NCI-H345 (cell line): ENCODE measurements around the gene ABCC11.
"Not testable (repeated sequence)": the region's sequence is repeated elsewhere in the genome, so short reads cannot be mapped to it uniquely, and the experiment has no call there.

ENCODE experiments used
- DNase-seq: peaks from one replicate; lab custom pipeline; 2025; lab: John Stamatoyannopoulos, UW

ABCC11 gene

DNA sequence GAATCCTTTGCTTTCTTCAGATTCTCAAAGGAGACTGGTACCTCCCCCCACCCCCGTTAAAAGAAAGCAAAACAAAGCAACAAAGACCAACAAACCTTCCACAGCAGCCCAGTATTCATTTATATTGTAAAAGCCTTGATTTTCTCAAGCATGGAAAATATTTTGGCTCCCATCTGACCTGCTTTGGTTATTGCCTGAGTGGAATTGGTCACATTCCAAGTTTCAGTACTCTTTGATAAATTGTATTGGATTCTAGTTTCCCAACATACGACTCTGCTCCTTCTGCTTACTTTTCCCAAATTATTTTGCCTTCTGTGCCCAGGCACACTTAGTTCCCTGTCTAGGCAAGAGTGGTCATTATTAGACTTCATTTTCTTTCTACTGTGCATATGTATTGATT, 1.3 kb downstream of the ABCC11 start:
- no peak for DNase-seq

DNA sequence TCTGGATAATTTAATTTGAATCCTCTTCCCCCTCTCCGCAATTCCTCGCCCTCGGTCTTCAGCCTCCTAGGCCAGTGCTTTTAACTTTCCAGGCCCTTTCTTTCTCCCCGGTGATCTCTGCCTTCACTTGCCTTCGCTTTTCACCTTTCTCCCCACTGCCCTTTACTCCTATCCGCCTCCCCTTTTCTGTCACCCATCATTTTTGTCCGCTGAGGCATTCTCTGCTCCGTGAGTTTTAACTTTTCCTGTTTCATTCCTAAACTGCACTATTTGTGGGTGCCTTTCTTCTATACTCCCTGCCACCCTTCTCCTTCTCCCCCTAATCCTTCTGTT, 2.5 kb downstream of the ABCC11 start:
- no peak for DNase-seq

DNA sequence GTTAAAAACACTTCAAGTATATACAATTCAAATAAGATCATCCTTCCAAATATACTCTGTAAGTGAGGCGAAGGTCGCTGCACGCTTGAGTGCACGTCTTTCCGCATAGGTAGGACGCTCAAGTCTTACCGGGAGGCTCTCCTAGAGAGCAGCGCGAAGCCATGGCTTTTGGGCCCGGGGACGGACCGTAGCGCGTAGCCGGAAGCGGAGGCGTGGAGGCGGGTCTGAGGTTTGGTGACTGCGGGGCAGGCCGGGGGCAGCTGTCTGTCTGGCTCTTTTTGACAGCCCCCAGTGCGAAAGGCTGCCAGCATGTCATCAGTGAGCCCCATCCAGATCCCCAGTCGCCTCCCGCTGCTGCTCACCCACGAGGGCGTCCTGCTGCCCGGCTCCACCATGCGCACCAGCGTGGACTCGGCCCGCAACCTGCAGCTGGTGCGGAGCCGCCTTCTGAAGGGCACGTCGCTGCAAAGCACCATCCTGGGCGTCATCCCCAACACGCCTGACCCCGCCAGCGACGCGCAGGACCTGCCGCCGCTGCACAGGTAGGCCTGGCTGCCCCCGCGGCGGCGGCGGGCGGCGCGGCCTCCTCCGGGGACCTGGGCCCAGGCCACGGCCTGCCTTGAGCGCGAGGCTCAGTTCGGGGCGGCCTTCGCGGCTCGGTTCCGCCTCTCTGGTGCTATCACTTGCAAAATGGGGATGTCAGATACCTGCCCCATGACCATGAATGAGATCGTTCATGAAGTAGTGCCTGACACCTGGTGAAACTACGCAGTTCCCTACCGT, 3.1 kb downstream of the ABCC11 start, which contains the start of gene LONP2:
LONP2 (plus strand) TSS at position 221 of the 783 bp plus-strand sequence; CDS start at position 310, 89 bp downstream.
- DNase-seq, result peak; percentile 81

DNA sequence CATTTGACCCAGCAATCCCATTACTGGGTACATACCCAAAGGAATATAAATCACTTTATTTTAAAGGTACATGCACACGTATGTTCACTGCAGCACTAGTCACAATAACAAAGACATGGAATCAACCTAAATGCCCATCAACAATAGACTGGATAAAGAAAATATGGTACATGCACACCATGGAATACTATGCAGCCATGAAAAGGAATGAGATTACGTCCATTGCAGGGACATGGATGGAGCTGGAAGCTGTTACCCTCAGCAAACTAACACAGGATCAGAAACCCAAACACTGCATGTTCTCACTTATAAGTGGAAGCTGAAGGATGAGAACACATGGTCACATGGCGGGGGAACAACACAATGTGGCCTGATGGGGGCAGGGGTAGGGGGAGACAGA, 7.2 kb downstream of the ABCC11 start:
- DNase-seq, result not testable (repeated sequence)

GRCh38 chr16:48236286-48236685, 11.1 kb downstream of the ABCC11 start:
- no peak for DNase-seq

- DNase-seq, result no peak
Observed at GRCh38 chr16:48235556-48236136, 11.7 kb downstream of the ABCC11 start.

- DNase-seq, result no peak
Observed at GRCh38 chr16:48235058-48235555, 12.2 kb downstream of the ABCC11 start.

DNA sequence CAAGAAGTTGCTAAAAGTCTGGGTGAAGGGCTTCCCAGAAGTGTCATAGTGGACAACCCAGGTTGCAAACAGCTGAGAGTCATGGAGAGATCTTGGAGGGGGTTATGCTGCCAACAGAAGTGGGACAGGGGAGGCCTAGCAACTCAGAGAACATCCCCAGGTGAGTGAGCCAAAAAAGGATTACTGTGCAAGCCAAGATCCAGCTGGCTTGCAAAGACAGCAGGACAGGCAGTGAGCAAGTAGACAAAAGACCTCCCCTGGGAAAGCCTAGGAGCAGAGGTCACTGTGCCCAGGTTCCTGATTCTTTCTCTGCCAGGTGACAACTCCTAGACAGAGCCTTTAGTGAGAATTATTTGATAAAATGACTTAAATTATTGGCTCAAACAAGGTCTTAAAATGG, 12.7 kb downstream of the ABCC11 start:
- DNase-seq, result no peak

- DNase-seq, result no peak
Observed at GRCh38 chr16:48232493-48233040, 14.8 kb downstream of the ABCC11 start.

- DNase-seq, result no peak
Observed at GRCh38 chr16:48231727-48232492, 15.4 kb downstream of the ABCC11 start.

- DNase-seq, result no peak
Observed at GRCh38 chr16:48225456-48225855, 21.9 kb downstream of the ABCC11 start.

GRCh38 chr16:48223490-48223889, 23.8 kb downstream of the ABCC11 start:
- DNase-seq, result no peak

DNA sequence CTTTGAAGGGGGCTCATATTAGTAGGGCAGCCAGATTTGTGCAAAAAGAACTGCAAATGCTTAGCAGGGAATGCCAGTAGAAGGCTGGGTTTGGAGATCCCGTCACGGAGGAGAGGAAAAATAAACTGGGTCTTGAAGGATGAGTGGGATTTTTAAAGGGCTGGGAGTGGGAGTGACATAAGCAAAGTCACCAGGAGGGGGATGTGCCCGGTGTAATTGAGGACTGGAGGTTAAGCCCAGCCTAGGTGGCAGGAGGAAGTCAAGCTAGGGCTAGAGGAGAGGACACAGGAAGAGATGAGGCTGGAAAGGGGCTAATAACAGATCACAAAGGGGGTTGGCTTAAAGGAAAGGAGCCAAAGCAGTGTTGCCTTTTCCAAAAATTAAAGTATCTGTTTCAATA, 26.4 kb downstream of the ABCC11 start:
- no peak for DNase-seq

DNA sequence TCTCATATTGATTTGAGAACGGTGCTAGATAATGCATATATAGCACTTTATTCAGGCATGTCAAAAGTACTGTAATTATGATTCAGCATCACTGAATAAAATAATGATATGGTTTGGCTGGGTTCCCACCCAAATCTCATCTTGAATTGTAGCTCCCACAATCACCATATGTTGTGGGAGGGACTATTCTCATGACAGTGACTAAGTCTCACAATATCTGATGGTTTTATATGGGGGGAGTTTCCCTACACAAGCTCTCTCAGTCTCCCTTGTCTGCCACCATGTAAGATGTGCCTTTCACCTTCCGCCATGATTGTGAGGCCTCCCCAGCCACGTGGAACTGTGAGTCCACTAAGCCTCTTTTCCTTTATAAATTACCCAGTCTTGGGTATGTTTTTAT, 28.9 kb downstream of the ABCC11 start:
- no peak for DNase-seq

DNA sequence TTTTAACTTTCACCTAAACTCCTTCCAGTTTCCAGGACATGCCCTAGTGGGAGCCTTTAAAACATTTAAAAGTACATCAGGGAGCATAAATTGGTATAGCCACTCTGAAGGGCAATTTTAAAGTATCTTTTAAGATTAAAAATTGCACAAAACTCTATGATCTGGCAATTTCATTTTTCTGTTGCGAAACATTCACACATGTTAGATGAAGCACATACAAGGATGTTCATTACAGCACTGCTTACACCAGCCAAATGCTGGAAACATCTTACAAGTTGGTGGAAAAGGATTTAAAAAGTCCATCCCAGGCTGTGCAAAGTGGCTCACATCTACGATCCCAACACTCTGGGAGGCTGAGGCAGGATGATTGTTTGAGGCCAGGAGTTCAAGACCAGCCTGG, 29.6 kb downstream of the ABCC11 start:
- DNase-seq, result no peak

DNA sequence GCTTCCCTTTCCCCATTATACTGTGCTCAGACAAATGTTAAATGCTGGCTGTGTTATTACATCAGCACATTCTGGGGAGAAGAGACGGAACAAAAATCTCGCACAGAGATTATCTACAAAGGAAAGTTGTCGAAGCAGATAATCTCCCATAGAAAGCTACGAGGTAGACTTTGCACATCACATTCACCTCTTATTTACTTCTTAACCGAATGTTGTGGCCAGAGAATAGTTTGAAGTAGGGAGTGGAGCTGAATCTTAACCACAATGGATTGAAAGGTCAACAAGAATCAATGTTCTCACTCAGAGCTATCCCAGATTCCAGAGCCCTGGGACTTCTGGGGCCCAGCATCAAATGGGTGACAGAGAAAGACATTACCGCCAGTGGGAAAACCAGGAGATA, 31.6 kb downstream of the ABCC11 start:
- no peak for DNase-seq

DNA sequence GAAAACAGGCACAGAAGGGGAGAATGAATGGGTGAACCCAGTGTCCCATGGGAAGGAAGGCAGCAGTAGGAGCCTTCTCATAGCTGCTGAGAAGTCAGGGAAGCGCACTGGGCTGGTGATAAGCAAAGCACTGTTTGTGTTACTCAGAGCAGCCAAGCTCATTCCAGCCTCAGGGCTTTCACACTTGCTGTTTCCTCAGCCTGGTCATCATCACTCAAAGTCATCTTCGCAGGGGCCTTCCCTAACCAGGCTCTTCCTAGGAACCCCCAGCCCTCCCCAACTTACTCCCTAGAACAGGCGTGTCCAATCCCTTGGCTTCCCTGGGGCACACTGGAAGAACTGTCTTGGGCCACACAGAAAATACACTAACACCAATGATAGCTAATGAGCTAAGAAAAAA, 35.3 kb downstream of the ABCC11 start:
- DNase-seq, result no peak

DNA sequence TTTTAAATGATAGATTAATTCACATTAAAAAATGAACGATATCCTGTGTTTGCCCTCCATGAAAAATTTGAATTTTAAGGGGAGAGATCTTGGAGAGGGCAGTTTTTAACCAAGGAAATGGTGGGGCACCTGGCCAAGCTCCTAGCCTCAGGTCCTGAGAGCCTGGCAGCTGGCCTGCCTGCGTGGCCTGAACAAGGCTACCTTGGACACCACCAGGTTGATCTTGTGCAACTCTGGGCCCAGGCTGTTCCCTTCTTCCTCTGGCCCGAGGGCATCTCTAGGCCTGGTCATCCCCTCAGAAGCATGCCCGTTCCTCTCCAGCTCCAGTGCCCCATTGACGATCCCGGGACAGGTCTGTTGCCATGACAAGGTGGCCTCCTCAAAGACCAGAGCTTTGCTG, 36.6 kb downstream of the ABCC11 start:
- no peak for DNase-seq

DNA sequence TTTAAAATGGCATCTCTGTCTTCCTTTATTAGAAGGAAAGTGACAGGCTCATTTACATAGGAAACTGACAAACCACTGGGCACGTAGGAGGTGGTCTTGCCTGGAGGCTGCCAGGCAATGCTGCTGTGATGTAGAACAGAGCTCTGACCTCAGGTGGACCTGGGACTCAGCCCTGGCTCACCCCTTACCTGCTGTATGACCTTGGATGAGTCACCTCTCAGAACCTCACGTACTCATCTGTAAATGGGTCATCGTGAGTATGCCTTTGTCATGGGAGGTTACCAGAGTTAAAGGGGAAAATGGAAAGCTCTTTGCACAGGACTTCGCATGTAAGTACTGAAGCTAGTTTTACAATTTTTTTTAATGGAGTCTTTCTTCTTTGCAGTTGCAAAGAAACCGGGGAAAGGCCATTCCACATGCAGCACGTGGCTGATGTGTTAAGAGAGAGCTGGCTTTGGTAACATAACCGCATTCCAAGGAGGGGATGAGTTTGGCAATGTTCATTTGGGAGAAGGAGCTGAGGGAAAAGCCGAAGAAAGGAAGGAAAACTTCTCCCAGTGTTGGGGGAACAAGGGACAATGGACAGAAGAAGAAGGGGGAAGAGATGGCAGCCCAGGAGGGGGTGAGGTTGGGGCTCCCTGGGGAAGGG, 40.6 kb downstream of the ABCC11 start:
- no peak for DNase-seq

DNA sequence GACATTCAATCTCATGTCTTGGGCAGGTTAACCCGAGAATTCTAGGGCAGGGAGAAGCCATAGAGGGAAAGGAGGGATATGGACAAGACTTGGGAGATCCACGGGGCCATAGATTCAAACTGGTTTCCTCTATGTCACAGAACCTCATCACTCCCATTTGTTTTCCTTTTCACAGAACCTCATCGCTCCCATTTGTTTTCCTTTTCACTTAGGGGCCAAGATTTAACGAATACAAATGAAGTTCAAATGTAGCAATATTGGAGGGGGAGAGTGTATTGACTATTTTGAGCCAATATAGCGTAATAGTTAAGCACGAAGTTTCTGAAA, 42.6 kb downstream of the ABCC11 start:
- DNase-seq, result no peak

DNA sequence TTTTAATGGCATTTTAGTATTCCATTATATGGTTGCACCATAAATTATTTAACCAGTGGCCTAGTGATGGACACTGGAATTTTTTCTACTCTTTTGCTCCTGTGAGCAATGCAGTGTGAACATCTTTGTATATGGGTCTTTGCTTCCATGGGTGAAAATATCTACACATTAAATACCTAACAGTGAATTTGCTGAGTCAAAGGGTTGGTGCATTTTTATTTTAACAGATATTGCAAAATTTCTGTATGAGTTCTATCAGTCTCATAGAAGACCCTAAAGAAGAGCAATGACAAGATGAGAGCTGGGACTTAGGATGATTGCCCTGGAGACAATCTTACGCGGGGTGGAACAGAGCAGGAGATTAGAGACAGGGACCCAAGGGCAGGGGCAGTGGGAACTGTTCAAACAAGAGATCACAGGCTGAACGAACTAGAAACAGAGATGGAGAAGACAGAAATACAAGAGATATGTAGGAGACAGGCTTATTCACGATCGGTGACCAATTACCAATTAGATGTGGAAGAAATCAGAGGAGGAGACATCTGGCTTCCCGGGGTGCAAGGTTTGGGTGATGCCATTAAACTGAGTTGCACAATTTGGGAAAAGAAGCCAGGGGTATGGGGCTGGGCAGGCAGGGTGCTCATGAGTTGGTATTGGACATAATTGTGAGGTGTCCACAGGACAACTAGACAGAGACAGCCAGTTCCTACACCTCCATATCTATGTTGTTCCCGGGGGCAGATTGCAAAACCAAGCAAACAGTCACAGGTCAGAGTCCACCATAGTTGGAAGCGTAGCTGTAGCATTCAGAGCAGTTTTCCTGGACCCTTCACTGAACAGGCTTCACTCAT, 43.1 kb downstream of the ABCC11 start:
- DNase-seq, result no peak
